Esophagus squamous epithelium (tissue), 5 donors: ENCODE results near the gene SZRD1. TPM values are rescaled to one million over a fixed set of nuclear protein-coding genes. Genes with fewer than 3 reads are reported as not detected.

Experiments used
- DNase-seq: peaks from one replicate; lab custom pipeline; 2025; lab: John Stamatoyannopoulos, UW
- H3K27ac ChIP-seq, 4 donors: fragments of 200-600 bp; sonication (generic); one replicate each; pipeline ENCODE4 v1.5.1; 2016 to 2019; ENCODE audit warnings: mild to moderate bottlenecking in 1 of 4
- H3K27me3 ChIP-seq, 4 donors: fragments of 200-600 bp; sonication (generic); 1 replicate in 3 of 4; 2 replicates in 1 of 4; pipeline versions ENCODE4 v1.5.1 to v1.6.0; 2017 to 2021; ENCODE audit warnings: antibody characterized with exemption in 1 of 4
- H3K36me3 ChIP-seq, 3 donors: fragments of 200-600 bp; sonication (generic); one replicate each; pipeline ENCODE4 v1.5.1; 2016 to 2019
- H3K4me1 ChIP-seq, 3 donors: fragments of 200-600 bp; sonication (generic); one replicate each; pipeline ENCODE4 v1.5.1; 2017 to 2019
- H3K4me3 ChIP-seq, 4 donors: fragments of 200-600 bp; sonication (generic); 1 replicate in 3 of 4; 2 replicates in 1 of 4; pipeline ENCODE4 v1.5.1; 2016 to 2019; ENCODE audit warnings: mild to moderate bottlenecking in 2 of 4, moderate library complexity in 1 of 4
- H3K9me3 ChIP-seq, 3 donors: fragments of 200-600 bp; sonication (generic); one replicate each; pipeline ENCODE4 v1.5.1; 2016 to 2019
- POLR2A ChIP-seq, 4 donors: fragments of 450-650 bp; IDR thresholded peaks; one replicate each; pipeline ENCODE4 v1.6.1; 2017; ENCODE audit warnings: antibody characterized with exemption in 4 of 4, mild to moderate bottlenecking in 4 of 4, moderate library complexity in 3 of 4
- WGBS, 2 donors: methylation state at CpG; one replicate each; pipeline ENCODE4 v1.1.5; 2018; 5-methylcytosine and 5-hydroxymethylcytosine counted together
- intact Hi-C: fragments of 100-400 bp; cut with DNase I; formaldehyde crosslinking; loops from one replicate; pipeline ENCODE4 v1.15.0; 2022
- total RNA-seq, 4 donors: library from RNA; depleted of rRNA; stranded (reverse); fragments of >200 nt; gene quantifications; one replicate each; pipeline ENCODE4 v1.1.0, GENCODE V29; 2016
- TF ChIP-seq, protein P1 (sequence below), 6 experiments: fragments of 450-650 bp in 4 of 6; fragments of 200-600 bp in 2 of 6; sonication (generic) in 2 of 6; IDR thresholded peaks; one replicate each; pipeline ENCODE4 v1.5.1; 2016 to 2019; ENCODE audit warnings: antibody characterized with exemption in 6 of 6, mild to moderate bottlenecking in 4 of 6, moderate library complexity in 4 of 6
- donor health status: DM: yes; HTN: yes; CAD: no.

The SZRD1 gene
- total RNA-seq, 4 donors from 2014 or later = 51.7 to 65.0 (median 58.5) TPM

DNA sequence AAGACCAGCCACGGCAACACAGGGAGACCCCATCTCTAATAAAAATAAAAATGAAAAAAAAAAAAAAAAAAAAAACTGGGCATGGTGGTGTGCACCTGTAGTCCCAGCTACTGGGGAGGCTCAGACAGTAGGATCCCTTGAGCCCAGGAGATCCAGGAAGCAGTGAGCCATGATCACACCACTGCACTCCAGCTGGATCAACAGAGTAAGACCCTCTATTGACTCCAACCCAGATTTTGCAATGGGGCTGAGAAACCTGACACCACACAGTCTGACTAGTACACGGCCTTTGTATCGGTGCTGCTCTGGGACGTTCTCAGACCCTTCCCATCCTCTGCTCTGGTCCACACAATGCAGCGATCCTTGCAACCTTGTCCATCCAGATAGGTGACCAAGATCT, 38.4 kb downstream of the SZRD1 start:
- Histone ChIP-seq H3K27ac (no peak overlapping the region), H3K9me3 (no peaks in the 10 kb centered on the region), H3K4me3 (no peak overlapping the region), H3K4me1 (peaks cover 0 to 9% (median 0%) of the 10 kb centered on the region in 3 donors), H3K36me3 (no peaks in the 10 kb centered on the region), H3K27me3 (no peaks in the 10 kb centered on the region)
- no peak for TF ChIP-seq POLR2A (IDR thresholded peaks at IDR 0.05)
- TF ChIP-seq, protein P1, sequence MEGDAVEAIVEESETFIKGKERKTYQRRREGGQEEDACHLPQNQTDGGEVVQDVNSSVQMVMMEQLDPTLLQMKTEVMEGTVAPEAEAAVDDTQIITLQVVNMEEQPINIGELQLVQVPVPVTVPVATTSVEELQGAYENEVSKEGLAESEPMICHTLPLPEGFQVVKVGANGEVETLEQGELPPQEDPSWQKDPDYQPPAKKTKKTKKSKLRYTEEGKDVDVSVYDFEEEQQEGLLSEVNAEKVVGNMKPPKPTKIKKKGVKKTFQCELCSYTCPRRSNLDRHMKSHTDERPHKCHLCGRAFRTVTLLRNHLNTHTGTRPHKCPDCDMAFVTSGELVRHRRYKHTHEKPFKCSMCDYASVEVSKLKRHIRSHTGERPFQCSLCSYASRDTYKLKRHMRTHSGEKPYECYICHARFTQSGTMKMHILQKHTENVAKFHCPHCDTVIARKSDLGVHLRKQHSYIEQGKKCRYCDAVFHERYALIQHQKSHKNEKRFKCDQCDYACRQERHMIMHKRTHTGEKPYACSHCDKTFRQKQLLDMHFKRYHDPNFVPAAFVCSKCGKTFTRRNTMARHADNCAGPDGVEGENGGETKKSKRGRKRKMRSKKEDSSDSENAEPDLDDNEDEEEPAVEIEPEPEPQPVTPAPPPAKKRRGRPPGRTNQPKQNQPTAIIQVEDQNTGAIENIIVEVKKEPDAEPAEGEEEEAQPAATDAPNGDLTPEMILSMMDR (IDR thresholded peaks at IDR 0.05) = no peak
- no peak for DNase-seq
- WGBS, 2 donors = 65 to 74% methylated on average over 3 to 5 of the region's 5 CpGs
- intact Hi-C loops = no loop called here

DNA sequence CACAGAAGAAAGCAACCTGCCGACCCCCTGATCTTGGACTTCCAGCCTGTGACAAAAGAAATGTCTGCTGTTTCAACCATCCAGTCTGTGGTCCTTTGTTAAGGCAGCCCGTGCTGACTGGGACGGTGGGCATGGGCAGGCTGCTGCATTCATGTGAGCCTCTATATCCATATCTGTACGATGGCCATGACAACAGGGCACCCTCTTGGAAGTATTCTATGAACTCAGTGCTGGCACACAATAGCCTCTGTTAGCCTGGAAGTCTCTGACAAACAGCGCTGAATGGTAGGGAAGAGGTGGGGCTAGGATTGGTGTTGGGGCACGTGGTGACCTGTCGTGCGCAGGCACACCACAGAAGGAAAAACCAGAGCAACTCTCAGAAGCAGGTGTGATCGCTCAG, 39.8 kb downstream of the SZRD1 start:
- H3K4me1 ChIP-seq = peaks cover 0 to 9% (median 0%) of the 10 kb centered on the region in 3 donors
- no peak for DNase-seq
- intact Hi-C loops = no loop called here
- WGBS, 2 donors = 48 to 67% methylated on average over 5 to 9 of the region's 9 CpGs
- TF ChIP-seq, protein P1 (IDR thresholded peaks at IDR 0.05) = no peak
- no peak for TF ChIP-seq POLR2A (IDR thresholded peaks at IDR 0.05)
- H3K4me3 ChIP-seq = no peak overlapping the region
- no peaks in the 10 kb centered on the region for H3K27me3 ChIP-seq
- H3K9me3 ChIP-seq = no peaks in the 10 kb centered on the region
- H3K27ac ChIP-seq = no peak overlapping the region
- no peaks in the 10 kb centered on the region for H3K36me3 ChIP-seq

DNA sequence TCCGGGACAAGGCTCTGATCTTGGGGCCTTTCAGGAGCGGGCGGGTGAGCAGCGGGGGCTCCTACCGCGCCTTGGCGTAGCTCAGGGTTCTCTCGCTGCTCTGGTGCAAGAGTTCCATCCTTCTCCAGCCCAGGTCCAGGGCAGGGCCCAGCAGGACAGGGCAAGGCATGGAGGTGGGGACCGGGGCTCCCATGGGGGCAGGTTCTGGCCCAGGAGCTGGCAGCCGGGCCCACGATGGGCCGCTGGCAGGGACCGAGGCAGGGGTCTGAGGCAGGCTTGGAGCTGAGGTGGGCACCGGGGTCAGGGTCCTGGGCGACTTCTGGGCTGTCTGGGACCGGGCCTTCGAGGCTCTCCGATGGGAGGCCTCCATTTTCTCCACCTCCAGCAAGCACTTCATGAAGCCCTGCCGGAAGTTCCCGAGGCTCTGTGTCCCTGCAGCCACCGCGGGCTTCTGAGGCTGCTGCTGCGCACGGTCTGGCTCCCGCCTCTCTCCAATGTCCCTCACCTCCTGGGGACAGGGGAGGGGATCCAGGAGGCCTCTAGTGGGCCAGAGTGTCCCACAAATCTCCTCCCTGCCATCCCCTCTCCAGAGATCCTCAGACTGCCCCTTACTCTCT, 42.6 kb downstream of the SZRD1 start:
- H3K4me3 ChIP-seq = no peak overlapping the region
- DNase-seq = no peak
- TF ChIP-seq, protein P1 (IDR thresholded peaks at IDR 0.05) = no peak
- no peak for TF ChIP-seq POLR2A (IDR thresholded peaks at IDR 0.05)
- H3K27me3 ChIP-seq = no peaks in the 10 kb centered on the region
- no peaks in the 10 kb centered on the region for H3K36me3 ChIP-seq
- H3K4me1 ChIP-seq = peaks cover 0 to 9% (median 0%) of the 10 kb centered on the region in 3 donors
- 89 to 92% methylated on average over 8 to 20 of the region's 25 CpGs for WGBS, 2 donors
- intact Hi-C loops = no loop called here
- H3K27ac ChIP-seq = no peak overlapping the region
- no peaks in the 10 kb centered on the region for H3K9me3 ChIP-seq

DNA sequence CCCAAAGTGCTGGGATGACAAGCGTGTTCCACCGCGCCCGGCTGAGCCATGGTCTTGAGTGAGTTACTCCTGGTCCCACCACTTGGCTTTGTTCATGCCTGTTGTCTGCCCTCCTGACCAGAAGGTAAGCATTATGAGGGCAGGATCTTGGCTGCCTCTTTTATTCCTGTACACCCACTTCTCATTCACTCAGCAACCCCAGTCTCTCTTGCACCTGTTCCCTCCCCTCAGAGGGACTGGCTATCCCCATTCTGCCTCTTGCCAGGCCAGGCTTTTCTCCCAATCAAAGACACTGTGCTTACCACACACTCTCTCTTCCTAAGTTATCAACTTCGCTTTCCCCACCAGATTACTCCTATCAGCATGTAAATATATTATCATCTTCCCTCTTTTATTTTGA, 43.8 kb downstream of the SZRD1 start:
- H3K9me3 ChIP-seq = no peaks in the 10 kb centered on the region
- 96 to 100% methylated on average over 5 of the region's 5 CpGs for WGBS, 2 donors
- H3K4me1 ChIP-seq = peaks cover 0 to 9% (median 0%) of the 10 kb centered on the region in 3 donors
- H3K27ac ChIP-seq = no peak overlapping the region
- no peak for DNase-seq
- H3K4me3 ChIP-seq = no peak overlapping the region
- TF ChIP-seq, protein P1 (IDR thresholded peaks at IDR 0.05) = no peak
- TF ChIP-seq POLR2A (IDR thresholded peaks at IDR 0.05) = no peak
- H3K36me3 ChIP-seq = no peaks in the 10 kb centered on the region
- no peaks in the 10 kb centered on the region for H3K27me3 ChIP-seq
- intact Hi-C loops = no loop called here

DNA sequence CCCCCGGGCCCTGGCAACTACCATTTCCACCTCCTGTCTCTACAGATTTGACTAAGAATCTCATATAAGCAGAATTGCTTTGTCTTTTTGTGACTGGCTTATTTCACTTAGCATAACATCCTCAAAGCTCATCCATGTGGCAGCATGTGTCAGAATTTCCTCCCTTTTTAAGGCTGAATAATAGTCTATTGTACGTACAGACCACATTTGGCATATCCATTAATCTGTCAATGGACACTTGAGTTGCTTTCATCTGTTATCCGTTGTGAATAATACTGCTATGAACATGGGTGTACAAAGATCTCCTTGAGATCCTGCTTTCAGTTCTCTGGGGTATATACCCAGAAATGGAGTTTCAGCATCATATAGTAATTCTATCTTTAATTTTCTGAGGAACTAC, 46.1 kb downstream of the SZRD1 start:
- DNase-seq = no peak
- intact Hi-C loops = no loop called here
- H3K27me3 ChIP-seq = no peaks in the 10 kb centered on the region
- WGBS, 2 donors = 68 to 88% methylated on average over 3 of the region's 3 CpGs
- H3K27ac ChIP-seq = no peak overlapping the region
- H3K36me3 ChIP-seq = no peaks in the 10 kb centered on the region
- H3K4me1 ChIP-seq = no peaks in the 10 kb centered on the region
- TF ChIP-seq, protein P1 (IDR thresholded peaks at IDR 0.05) = no peak
- TF ChIP-seq POLR2A (IDR thresholded peaks at IDR 0.05) = no peak
- H3K9me3 ChIP-seq = no peaks in the 10 kb centered on the region
- no peak overlapping the region for H3K4me3 ChIP-seq
